ENCODE results near the gene NLRP13.

- TF ChIP-seq, protein P1, sequence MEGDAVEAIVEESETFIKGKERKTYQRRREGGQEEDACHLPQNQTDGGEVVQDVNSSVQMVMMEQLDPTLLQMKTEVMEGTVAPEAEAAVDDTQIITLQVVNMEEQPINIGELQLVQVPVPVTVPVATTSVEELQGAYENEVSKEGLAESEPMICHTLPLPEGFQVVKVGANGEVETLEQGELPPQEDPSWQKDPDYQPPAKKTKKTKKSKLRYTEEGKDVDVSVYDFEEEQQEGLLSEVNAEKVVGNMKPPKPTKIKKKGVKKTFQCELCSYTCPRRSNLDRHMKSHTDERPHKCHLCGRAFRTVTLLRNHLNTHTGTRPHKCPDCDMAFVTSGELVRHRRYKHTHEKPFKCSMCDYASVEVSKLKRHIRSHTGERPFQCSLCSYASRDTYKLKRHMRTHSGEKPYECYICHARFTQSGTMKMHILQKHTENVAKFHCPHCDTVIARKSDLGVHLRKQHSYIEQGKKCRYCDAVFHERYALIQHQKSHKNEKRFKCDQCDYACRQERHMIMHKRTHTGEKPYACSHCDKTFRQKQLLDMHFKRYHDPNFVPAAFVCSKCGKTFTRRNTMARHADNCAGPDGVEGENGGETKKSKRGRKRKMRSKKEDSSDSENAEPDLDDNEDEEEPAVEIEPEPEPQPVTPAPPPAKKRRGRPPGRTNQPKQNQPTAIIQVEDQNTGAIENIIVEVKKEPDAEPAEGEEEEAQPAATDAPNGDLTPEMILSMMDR (IDR thresholded peaks at IDR 0.05; ENCODE audit: low read length) = no peak
- no peak for TF ChIP-seq EZH2 (optimal IDR thresholded peaks at IDR 0.05; ENCODE audit: low read depth, low read length)
These were observed 30.6 kb downstream of the NLRP13 start for GRCh38 chr19:55901369-55902079.

All from MM.1S (cell line).